GM12872 (cell line): ENCODE measurements around the gene SH3BP4.

Experiments used
- CTCF ChIP-seq: IDR thresholded peaks from 3 replicates; pipeline ENCODE4 v1.5.1; 2011; ENCODE audit warnings: low read depth, mild to moderate bottlenecking, low read length, moderate library complexity; ENCODE audit not compliant: insufficient read depth

The SH3BP4 gene

GRCh38 chr2:235098269-235098668 lies 146.5 kb downstream of the SH3BP4 start:
- TF ChIP-seq CTCF: no peak

GRCh38 chr2:235098736-235099494 lies 147.1 kb downstream of the SH3BP4 start:
- no peak for TF ChIP-seq CTCF

GRCh38 chr2:235102896-235103295 lies 151.1 kb downstream of the SH3BP4 start:
- no peak for TF ChIP-seq CTCF
